RWPE2 (cell line): ENCODE data around the gene PDAP1.

Experiments used
- ATAC-seq: fragments of 200-7000 bp; cut with Tn5 transposase; 3 replicates; pipeline ENCODE4 v1.9.1; 2021; ENCODE audit warnings: low read depth
- DNase-seq: peaks from one replicate; pipeline ENCODE4 v3.0.0-alpha.2; 2020; ENCODE audit warnings: low spot score
- H3K27ac ChIP-seq: fragments of 450-650 bp; 2 replicates; pipeline ENCODE4 v1.5.1; 2017; ENCODE audit warnings: mild to moderate bottlenecking; ENCODE audit not compliant: poor library complexity, severe bottlenecking
- H3K27me3 ChIP-seq: fragments of 250-450 bp; sonication (Bioruptor Pico); 2 replicates; pipeline ENCODE4 v1.5.1; 2021; ENCODE audit warnings: mild to moderate bottlenecking, moderate library complexity; ENCODE audit not compliant: insufficient read depth, poor library complexity, severe bottlenecking
- H3K36me3 ChIP-seq: fragments of 250-450 bp; sonication (Bioruptor Pico); 2 replicates; pipeline ENCODE4 v1.5.1; 2020; ENCODE audit warnings: low read depth, mild to moderate bottlenecking, moderate library complexity
- H3K4me1 ChIP-seq: fragments of 250-450 bp; sonication (Bioruptor Pico); 2 replicates; pipeline ENCODE4 v1.5.1; 2021; ENCODE audit warnings: mild to moderate bottlenecking, moderate library complexity; ENCODE audit not compliant: insufficient read depth, poor library complexity, severe bottlenecking
- H3K4me3 ChIP-seq: fragments of 250-450 bp; sonication (Bioruptor Pico); 2 replicates; pipeline ENCODE4 v1.5.1; 2021; ENCODE audit warnings: mild to moderate bottlenecking, moderate library complexity; ENCODE audit not compliant: severe bottlenecking
- H3K9me3 ChIP-seq: fragments of 250-450 bp; sonication (Bioruptor Pico); 2 replicates; pipeline ENCODE4 v1.5.1; 2021; ENCODE audit warnings: mild to moderate bottlenecking, moderate library complexity; ENCODE audit not compliant: severe bottlenecking
- TF ChIP-seq, protein P1 (sequence below): fragments of 450-650 bp; IDR thresholded peaks from one replicate; pipeline ENCODE4 v1.5.1; 2017; ENCODE audit warnings: mild to moderate bottlenecking, moderate library complexity; ENCODE audit not compliant: poor library complexity, severe bottlenecking

PDAP1 gene

GRCh38 chr7:99409192-99409572, 785 bp upstream of the PDAP1 start:
- no peaks in the 10 kb centered on the region for H3K9me3 ChIP-seq
- TF ChIP-seq, protein P1, sequence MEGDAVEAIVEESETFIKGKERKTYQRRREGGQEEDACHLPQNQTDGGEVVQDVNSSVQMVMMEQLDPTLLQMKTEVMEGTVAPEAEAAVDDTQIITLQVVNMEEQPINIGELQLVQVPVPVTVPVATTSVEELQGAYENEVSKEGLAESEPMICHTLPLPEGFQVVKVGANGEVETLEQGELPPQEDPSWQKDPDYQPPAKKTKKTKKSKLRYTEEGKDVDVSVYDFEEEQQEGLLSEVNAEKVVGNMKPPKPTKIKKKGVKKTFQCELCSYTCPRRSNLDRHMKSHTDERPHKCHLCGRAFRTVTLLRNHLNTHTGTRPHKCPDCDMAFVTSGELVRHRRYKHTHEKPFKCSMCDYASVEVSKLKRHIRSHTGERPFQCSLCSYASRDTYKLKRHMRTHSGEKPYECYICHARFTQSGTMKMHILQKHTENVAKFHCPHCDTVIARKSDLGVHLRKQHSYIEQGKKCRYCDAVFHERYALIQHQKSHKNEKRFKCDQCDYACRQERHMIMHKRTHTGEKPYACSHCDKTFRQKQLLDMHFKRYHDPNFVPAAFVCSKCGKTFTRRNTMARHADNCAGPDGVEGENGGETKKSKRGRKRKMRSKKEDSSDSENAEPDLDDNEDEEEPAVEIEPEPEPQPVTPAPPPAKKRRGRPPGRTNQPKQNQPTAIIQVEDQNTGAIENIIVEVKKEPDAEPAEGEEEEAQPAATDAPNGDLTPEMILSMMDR, result no peak
- no peak for DNase-seq
- peaks cover 6% of the 10 kb centered on the region for H3K4me1 ChIP-seq
- H3K4me3 ChIP-seq, result peak overlapping the region; percentile 99
- H3K36me3 ChIP-seq, result peaks cover 67% of the 10 kb centered on the region
- peak; percentile 4; the same call in 2 of the 3 replicates for ATAC-seq
- no peaks in the 10 kb centered on the region for H3K27me3 ChIP-seq
- H3K27ac ChIP-seq, result peak overlapping the region; percentile 81

DNA sequence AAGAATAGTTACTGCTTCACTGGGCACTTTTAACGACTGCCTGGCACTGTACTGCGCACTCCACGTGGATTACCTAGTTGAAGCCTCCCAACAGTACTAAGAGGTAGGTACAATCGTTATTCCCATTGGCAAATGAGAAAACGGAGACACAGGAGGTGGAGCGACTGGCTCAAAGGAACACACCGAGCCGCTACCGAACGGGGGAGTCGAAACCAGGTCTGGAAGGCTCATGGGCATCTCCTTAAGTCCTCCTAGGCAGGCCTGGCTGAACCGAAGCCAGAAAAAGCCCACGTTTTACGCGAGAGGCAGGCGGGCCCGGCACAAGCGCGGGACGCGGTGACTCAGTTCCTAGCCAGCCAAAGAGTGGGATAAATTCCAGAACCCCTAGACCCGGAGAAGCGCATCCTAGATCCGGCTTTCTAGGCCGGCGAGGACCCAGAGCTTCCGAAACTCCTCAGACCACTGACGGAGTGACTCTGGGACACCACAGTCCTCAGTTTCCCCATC, 472 bp downstream of the PDAP1 start:
- H3K9me3 ChIP-seq, result no peaks in the 10 kb centered on the region
- H3K27ac ChIP-seq, result peak overlapping the region; percentile 81
- H3K27me3 ChIP-seq, result no peaks in the 10 kb centered on the region
- peaks cover 6% of the 10 kb centered on the region for H3K4me1 ChIP-seq
- peaks cover 65% of the 10 kb centered on the region for H3K36me3 ChIP-seq
- TF ChIP-seq, protein P1, result no peak
- ATAC-seq (peak; percentile 53), DNase-seq (no peak)
- peak overlapping the region; percentile 99 for H3K4me3 ChIP-seq

GRCh38 chr7:99406557-99406956, 1.8 kb downstream of the PDAP1 start:
- Histone ChIP-seq H3K4me3 (no peak overlapping the region), H3K4me1 (peaks cover 6% of the 10 kb centered on the region), H3K27ac (peak overlapping the region; percentile 81), H3K9me3 (no peaks in the 10 kb centered on the region), H3K27me3 (no peaks in the 10 kb centered on the region), H3K36me3 (peaks cover 66% of the 10 kb centered on the region)
- ATAC-seq (no peak), DNase-seq (no peak)
- TF ChIP-seq, protein P1, result no peak

DNA sequence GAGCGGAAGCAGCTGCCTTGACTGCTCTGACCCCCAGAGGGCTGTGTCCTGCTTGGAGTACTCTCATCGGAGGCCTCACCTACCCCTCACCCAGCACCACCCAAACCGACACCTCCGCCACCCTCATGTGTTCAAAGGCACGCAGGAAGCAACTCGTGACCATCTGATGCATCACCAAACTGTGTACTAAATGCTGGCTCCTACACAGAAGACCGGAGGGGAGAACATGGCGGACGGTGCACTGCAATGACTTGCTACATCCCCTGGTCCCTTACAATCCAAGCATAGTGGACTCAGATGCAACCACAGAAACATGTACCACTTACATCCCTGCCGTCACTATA, 3.4 kb downstream of the PDAP1 start:
- DNase-seq, result no peak
- Histone ChIP-seq H3K4me1 (peaks cover 6% of the 10 kb centered on the region), H3K9me3 (no peaks in the 10 kb centered on the region), H3K27ac (no peak overlapping the region), H3K36me3 (peaks cover 66% of the 10 kb centered on the region), H3K27me3 (no peaks in the 10 kb centered on the region), H3K4me3 (no peak overlapping the region)
- no peak for ATAC-seq
- TF ChIP-seq, protein P1, result no peak

- DNase-seq (no peak), ATAC-seq (no peak)
- Histone ChIP-seq H3K4me1 (peaks cover 6% of the 10 kb centered on the region), H3K27ac (no peak overlapping the region), H3K27me3 (no peaks in the 10 kb centered on the region), H3K36me3 (peaks cover 69% of the 10 kb centered on the region), H3K9me3 (no peaks in the 10 kb centered on the region), H3K4me3 (no peak overlapping the region)
- TF ChIP-seq, protein P1, result no peak
These were observed 4.0 kb downstream of the PDAP1 start for GRCh38 chr7:99404235-99404976.
